Neuron (in vitro differentiated cells): ENCODE data around the gene RNF213.
"Not testable (repeated sequence)": the region's sequence is repeated elsewhere in the genome, so short reads cannot be mapped to it uniquely, and the experiment has no call there.

Source experiments
- H2AFZ ChIP-seq: one replicate; pipeline ENCODE4 v1.6.1; 2013; ENCODE audit warnings: low read depth, mild to moderate bottlenecking, inconsistent platforms, low read length, moderate library complexity
- H3K27me3 ChIP-seq: one replicate; pipeline ENCODE4 v1.6.1; 2013; ENCODE audit warnings: low read length; ENCODE audit not compliant: insufficient read depth
- H3K36me3 ChIP-seq: one replicate; pipeline ENCODE4 v1.6.1; 2013; ENCODE audit warnings: low read length; ENCODE audit not compliant: insufficient read depth
- H3K4me1 ChIP-seq: one replicate; pipeline ENCODE4 v1.6.1; 2013; ENCODE audit warnings: low read length; ENCODE audit not compliant: insufficient read depth
- H3K4me3 ChIP-seq: 2 replicates; pipeline ENCODE4 v1.5.1; 2013; ENCODE audit warnings: mild to moderate bottlenecking, low read length, moderate library complexity
- H3K9me3 ChIP-seq: one replicate; pipeline ENCODE4 v1.6.1; 2013; ENCODE audit warnings: low read length

RNF213 gene

DNA sequence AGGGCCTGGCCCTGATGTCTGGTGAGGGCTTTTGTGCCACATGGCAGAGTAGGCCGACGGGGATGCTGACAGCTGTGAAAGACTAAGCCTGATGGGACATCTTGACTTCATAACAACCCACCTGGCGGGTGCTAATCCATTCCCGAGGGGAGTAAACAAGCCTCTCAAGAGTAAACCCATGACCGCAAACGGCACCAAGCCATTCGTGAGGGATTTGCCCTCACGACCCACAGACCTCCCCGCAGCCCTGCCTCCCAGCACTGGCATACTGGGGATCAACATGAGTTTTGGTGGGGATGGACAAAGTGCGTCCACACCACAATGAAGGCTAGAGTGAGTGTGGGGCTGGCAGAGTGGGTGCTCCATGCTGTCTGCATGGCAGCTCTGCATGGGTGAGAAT is 11.7 kb downstream of the RNF213 start:
- Histone ChIP-seq H3K4me1 (peaks cover 12% of the 10 kb centered on the region), H3K9me3 (no peaks in the 10 kb centered on the region), H3K36me3 (no peaks in the 10 kb centered on the region), H2AFZ (no peak overlapping the region), H3K4me3 (no peak overlapping the region), H3K27me3 (no peaks in the 10 kb centered on the region)

DNA sequence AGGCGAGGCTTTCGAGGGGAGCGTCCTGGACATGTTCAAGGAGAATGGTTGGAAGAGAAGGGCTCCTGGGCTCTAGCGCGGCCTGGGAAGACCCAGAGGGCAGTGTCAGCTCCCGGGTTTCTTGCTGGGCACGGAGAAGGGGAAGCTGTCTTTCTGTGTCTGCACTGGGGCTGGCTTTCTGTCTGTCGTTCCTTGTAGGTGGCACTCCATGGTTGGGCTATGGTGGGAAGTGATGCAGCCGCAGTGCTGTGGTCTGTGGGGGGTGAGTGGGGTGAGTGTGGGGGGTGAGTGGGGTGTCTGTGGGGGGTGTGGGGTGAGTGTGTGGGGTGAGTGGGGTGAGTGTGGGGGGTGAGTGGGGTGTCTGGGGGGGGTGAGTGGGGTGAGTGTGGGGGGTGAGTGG is 13.7 kb downstream of the RNF213 start:
- H3K4me3 ChIP-seq, result no peak overlapping the region
- no peaks in the 10 kb centered on the region for H3K27me3 ChIP-seq
- no peaks in the 10 kb centered on the region for H3K36me3 ChIP-seq
- peaks cover 12% of the 10 kb centered on the region for H3K4me1 ChIP-seq
- H2AFZ ChIP-seq, result no peak overlapping the region
- no peaks in the 10 kb centered on the region for H3K9me3 ChIP-seq

DNA sequence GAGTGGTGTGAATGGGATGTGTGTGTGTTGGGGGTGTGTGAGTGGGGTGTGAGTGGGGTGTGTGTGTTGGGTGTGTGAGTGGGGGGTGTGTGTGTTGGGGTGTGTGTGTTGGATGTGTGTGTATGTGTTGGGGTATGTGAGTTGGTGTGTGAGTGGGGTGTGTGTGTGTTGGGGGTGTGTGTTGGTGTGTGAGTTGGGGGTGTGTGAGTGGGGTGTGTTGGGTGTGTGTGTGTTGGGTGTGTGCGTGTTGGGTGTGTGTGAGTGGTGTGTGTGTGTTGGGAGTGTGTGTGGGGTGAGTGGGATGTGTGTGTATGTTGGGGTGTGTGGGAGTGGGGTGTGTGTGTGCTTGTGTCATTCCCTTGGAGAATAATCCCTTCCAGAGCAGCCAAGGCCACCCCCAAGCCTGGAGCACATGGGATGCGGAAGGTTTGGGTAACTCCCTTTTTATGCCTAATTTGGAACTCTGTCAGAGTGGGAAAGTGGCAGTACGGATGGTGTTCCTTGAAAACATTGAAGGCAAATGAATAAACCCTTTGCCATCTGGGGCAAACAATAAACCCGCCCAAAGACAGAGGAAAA is 14.3 kb downstream of the RNF213 start:
- Histone ChIP-seq H3K4me3 (no peak overlapping the region), H3K4me1 (peaks cover 8% of the 10 kb centered on the region), H2AFZ (no peak overlapping the region), H3K27me3 (no peaks in the 10 kb centered on the region), H3K9me3 (no peaks in the 10 kb centered on the region), H3K36me3 (no peaks in the 10 kb centered on the region)

GRCh38 chr17:80275857-80276256 is 15.2 kb downstream of the RNF213 start:
- not testable (repeated sequence) for H2AFZ ChIP-seq

GRCh38 chr17:80277751-80278671 is 17.4 kb downstream of the RNF213 start:
- H3K9me3 ChIP-seq, result no peaks in the 10 kb centered on the region

More at GRCh38 chr17:80275857-80276256, 15.2 kb downstream of the RNF213 start:
- H3K4me1 ChIP-seq, H3K27me3 ChIP-seq, H3K9me3 ChIP-seq, H3K4me3 ChIP-seq, H3K36me3 ChIP-seq: not testable (repeated sequence)

GRCh38 chr17:80279895-80280294 is 19.2 kb downstream of the RNF213 start:
- H3K27me3 ChIP-seq, result no peaks in the 10 kb centered on the region
- H3K4me3 ChIP-seq, result no peak overlapping the region
- no peaks in the 10 kb centered on the region for H3K4me1 ChIP-seq
- no peak overlapping the region for H2AFZ ChIP-seq
- no peaks in the 10 kb centered on the region for H3K36me3 ChIP-seq
- H3K9me3 ChIP-seq, result no peaks in the 10 kb centered on the region

More at GRCh38 chr17:80277751-80278671, 17.4 kb downstream of the RNF213 start:
- Histone ChIP-seq H2AFZ (no peak overlapping the region), H3K36me3 (no peaks in the 10 kb centered on the region), H3K4me1 (no peaks in the 10 kb centered on the region), H3K4me3 (no peak overlapping the region), H3K27me3 (no peaks in the 10 kb centered on the region)

GRCh38 chr17:80281516-80281915 is 20.9 kb downstream of the RNF213 start:
- Histone ChIP-seq H3K36me3 (no peaks in the 10 kb centered on the region), H3K9me3 (no peaks in the 10 kb centered on the region), H3K4me1 (no peaks in the 10 kb centered on the region), H2AFZ (no peak overlapping the region), H3K27me3 (no peaks in the 10 kb centered on the region), H3K4me3 (no peak overlapping the region)

- Histone ChIP-seq H3K4me1 (no peaks in the 10 kb centered on the region), H2AFZ (no peak overlapping the region), H3K27me3 (no peaks in the 10 kb centered on the region), H3K9me3 (no peaks in the 10 kb centered on the region), H3K4me3 (no peak overlapping the region), H3K36me3 (no peaks in the 10 kb centered on the region)
Measured at GRCh38 chr17:80283116-80283852, 22.6 kb downstream of the RNF213 start.

DNA sequence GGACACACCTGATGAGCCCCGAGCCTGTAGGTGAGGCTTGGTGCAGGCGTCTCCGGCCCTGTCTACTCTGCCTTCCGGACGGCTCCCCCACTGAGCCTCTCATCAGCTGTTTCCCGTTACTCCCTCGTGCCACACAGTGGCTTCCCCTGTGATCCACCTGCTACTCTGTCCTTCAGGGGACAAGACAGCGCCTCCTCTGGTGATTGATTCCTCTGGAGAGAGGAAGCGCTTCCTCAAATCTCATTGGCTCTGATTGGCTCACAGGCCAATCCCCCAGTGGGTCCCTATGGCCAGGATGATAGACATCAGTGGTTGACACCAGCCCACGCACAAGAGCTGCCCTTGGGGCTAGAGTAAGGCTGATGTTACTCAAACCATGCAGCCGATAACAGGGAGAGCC is 24.0 kb downstream of the RNF213 start:
- Histone ChIP-seq H3K4me3 (no peak overlapping the region), H3K4me1 (no peaks in the 10 kb centered on the region), H3K27me3 (no peaks in the 10 kb centered on the region), H3K9me3 (no peaks in the 10 kb centered on the region), H3K36me3 (no peaks in the 10 kb centered on the region), H2AFZ (no peak overlapping the region)

DNA sequence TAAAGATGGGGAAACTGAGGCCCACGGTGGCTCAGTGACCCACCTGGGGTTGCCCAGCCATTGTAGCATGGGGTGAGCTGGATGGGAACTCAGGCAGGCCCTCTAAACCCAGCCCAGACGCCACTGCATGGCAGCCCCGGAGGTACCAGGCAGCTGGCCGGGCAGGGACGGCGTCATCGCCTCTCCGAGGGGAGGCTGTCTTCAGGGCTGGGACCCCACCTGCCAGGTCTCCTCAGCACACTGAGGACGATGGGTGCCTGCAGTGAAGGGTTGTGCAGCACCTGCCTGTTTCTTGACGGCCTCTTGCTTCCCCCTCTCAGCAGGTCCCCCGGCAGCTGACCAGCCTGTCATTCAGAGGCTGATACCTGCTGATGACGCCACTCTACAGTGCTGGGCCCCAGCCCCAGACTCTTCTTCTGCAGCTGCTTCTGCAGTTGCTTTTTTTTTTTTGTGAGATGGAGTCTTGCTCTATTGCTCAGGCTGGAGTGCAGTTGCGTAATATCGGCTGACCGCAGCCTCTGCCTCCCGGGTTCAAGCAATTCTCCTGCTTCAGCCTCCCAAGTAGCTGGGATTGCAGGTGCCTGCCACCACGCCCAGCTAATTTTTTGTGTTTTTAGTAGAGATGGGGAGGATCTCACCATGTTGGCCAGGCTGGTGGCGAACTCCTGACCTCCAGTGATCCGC is 24.7 kb downstream of the RNF213 start:
- no peaks in the 10 kb centered on the region for H3K9me3 ChIP-seq
- no peaks in the 10 kb centered on the region for H3K4me1 ChIP-seq
- H2AFZ ChIP-seq, result no peak overlapping the region
- no peaks in the 10 kb centered on the region for H3K27me3 ChIP-seq
- no peak overlapping the region for H3K4me3 ChIP-seq
- H3K36me3 ChIP-seq, result no peaks in the 10 kb centered on the region

DNA sequence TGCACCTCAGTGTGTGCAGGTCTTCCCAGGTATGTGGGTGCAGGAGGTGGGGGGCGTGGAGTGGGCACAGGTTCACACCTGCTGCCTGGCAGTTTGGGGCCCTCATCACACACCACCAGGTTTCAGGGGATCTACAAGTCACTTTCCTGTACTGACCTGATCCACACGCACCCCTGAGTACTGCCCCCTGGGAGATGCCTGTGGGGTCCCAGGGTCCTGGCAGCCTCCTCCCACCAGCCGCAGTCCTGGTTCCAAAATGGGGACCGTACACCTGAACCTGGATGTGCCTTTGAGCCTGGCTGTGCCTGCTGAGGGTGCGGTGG is 25.9 kb downstream of the RNF213 start:
- H3K36me3 ChIP-seq, result no peaks in the 10 kb centered on the region
- H3K4me1 ChIP-seq, result peaks cover 2% of the 10 kb centered on the region
- no peak overlapping the region for H2AFZ ChIP-seq
- no peaks in the 10 kb centered on the region for H3K27me3 ChIP-seq
- H3K4me3 ChIP-seq, result no peak overlapping the region
- no peaks in the 10 kb centered on the region for H3K9me3 ChIP-seq

GRCh38 chr17:80287038-80287437 is 26.4 kb downstream of the RNF213 start:
- Histone ChIP-seq H3K4me1 (peaks cover 6% of the 10 kb centered on the region), H3K4me3 (no peak overlapping the region), H3K27me3 (no peaks in the 10 kb centered on the region), H3K9me3 (no peaks in the 10 kb centered on the region), H2AFZ (no peak overlapping the region), H3K36me3 (no peaks in the 10 kb centered on the region)
